GM08714 (cell line): ENCODE data around the gene IDUA.
"Not testable (repeated sequence)": the region's sequence is repeated elsewhere in the genome, so short reads cannot be mapped to it uniquely, and the experiment has no call there.

Source experiments
- H3K4me3 ChIP-seq: fragments of 200-500 bp; sonication (Bioruptor generic); 2 replicates; pipeline ENCODE4 v1.5.1; 2014; ENCODE audit warnings: mild to moderate bottlenecking, low read length, inconsistent platforms
- ZNF274 ChIP-seq: IDR thresholded peaks from 2 replicates; pipeline ENCODE4 v1.6.1; 2012; ENCODE audit warnings: mild to moderate bottlenecking, low read depth, low read length

Gene IDUA

DNA sequence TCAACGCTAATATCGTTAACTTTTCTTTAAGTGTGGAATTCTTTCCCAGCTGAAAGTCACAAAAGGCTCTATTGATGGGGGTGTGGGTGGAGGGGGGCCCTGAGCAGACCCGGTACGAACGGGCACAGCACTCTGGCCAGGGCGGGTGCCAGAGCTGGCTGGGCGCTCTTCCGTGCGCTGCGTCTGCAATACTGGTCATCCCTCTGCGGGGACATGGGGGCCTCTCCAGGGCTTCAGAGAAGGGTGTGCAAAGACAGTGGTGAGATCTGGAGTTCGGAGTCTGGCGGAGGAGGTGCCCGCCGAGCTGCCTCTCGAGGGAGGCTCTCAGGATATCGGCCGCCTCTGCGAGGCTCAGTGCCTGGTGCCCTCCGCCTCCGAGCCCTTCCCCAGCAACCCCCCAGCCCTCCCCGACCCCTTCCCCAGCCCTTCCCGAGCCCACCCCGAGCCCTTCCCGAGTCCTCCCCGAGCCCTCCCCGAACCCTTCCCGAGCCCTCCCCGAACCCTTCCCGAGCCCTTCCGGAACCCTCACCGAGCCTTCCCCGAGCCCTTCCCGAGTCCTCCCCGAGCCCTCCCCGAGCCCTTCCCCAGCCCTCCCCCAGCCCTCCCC, 58.9 kb downstream of the IDUA start:
- no peak for TF ChIP-seq ZNF274
- no peak overlapping the region for H3K4me3 ChIP-seq

DNA sequence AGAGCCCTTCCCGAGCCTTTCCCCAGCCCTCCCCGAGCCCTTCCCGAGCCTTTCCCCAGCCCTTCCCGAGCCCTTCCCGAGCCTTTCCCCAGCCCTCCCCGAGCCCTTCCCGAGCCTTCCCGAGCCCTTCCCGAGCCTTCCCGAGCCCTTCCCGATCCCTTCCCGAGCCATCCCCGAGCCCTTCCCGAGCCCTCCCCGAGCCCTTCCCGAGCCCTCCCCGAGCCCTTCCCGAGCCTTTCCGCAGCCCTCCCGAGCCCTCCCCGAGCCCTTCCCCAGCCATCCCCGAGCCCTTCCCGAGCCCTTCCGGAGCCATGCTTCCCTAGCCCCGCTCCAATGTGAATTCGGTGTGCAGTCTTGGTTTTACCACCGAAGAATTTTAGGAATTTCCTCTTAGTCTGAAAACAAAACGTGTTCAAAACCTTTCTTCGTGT, 59.8 kb downstream of the IDUA start:
- not testable (repeated sequence) for H3K4me3 ChIP-seq

DNA sequence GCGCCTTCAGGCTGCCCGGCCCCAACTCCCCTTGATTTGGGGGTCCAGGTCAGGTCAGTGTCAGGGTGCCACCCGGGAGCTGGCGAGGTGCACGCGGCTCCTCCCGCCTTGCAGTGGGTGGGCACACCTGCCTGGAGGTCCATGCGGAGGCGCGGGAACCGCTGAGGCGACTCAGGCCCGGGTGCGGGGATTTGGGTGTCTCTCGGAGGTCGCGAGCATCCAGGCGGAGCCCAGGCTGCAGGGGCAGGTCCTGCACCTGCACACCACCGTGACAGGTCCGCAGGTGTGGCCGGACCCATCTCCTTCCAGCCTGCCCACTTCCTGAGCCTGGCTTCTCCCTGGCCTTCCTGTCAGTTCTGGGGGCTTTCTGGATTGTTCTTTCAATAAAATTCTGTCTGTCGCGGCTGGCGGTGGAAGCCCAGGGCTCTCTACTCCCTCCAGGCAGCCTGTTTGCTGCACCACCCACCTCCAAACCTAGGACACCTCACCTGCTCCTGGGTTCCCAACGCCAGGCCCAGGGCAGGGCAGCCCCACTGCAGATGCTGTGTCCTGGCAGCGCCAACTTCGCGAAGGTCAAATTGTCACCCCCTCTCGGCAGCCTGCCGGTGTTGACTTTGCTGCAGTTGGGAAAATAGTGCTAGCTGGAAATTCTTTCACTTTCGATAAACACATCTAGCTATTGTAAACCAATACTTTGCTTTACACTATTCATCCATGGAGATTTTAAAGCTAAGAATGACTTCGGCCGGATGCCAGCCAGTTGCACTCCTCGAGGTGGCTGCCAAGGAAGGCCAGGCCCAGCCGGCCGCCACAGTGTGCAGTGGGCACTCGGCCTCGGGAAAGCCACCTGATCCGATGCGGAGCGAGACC, 60.5 kb downstream of the IDUA start:
- no peak overlapping the region for H3K4me3 ChIP-seq
- TF ChIP-seq ZNF274, result no peak

DNA sequence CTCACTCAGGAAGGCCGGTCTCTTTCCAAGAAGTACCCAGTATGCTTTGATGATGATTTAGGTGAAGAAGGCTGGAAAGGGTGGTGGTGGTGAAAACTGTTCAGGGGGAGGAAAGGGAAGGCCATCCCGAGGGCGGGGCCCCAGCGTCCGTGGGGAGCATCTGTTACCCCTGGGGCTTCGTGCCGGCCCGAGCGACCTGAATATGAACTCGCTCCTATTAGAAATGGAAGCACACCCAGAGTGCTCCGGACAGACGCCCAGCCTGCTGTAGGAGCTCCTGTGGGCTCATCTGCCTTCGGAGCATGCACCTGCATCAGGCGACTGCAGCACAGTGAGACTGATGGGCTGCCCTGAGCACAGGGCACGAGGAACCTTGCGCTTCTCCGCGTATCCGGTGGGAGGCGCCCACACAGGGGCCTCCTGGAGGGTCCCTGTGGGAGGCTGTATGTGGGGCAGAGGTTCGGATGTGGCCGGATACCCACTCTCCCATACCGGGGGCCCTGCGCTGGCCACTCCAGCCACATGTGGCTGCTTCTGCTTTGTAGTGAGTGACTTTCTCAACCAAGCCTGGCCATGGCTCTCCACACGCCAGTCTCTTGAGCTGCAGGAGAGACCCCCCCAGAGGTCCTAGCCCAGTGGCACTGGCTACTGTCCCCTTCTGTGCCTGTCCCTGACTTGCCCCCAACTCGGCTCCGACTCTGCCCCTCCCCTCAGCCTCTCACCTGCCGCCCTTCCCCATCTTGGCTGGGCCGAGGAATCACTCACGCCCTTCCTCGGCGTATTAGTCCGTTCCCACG, 61.3 kb downstream of the IDUA start:
- TF ChIP-seq ZNF274, result no peak
- H3K4me3 ChIP-seq, result no peak overlapping the region

DNA sequence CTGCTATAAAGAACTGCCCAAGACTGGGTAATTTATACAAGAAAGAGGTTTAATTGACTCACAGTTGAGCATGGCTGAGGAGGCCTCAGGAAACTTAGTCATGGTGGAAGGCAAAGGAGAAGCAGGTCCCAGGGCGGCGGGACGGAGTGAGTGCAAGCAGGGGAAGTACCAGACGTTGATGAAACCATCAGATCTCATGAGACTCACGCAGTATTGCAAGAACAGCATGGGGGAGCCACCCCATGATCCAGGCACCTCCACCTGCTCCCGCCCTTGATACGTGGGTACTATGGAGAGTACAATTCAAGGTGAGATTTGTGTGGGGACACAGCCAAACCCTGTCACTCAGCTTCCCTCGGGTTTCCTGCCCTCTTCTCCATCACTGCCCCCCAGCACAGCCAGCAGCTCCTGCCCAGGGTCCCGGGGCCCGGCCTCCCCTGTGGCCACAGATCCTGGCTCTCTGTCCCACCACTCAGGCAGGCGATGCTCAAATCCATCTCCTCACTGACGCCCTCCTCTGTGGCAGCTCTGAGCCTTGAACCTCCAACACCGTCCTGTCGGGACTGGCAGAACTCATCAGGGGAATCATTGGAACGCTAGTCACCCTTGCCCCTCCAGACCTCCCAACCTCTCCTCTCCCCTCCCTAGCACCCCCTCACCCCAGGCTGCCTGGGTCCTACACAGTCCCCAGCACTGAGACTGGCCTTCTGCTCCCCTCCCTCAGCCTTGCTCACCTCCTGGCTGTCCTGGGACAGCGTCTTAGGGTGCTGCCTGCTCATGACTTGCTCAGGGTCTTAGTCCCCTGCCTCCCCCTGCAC, 62.1 kb downstream of the IDUA start:
- TF ChIP-seq ZNF274, result no peak
- H3K4me3 ChIP-seq, result no peak overlapping the region

DNA sequence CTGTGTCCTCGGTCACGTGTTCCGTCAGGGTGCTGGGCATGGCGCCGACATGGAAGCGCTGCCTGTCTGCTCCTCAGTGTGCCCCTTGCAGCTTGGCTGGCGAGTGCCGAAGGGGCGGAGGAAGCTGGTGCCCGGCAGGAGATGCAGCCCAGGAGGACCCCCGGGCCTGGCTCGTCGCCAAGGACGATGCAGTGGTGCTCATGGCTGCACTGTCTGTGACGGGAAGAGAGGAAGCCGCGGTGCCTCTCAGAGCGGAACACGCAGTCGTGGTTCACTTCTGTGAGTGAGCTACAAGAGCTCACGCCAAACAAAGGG, 62.7 kb downstream of the IDUA start:
- TF ChIP-seq ZNF274, result no peak
- H3K4me3 ChIP-seq, result no peak overlapping the region

DNA sequence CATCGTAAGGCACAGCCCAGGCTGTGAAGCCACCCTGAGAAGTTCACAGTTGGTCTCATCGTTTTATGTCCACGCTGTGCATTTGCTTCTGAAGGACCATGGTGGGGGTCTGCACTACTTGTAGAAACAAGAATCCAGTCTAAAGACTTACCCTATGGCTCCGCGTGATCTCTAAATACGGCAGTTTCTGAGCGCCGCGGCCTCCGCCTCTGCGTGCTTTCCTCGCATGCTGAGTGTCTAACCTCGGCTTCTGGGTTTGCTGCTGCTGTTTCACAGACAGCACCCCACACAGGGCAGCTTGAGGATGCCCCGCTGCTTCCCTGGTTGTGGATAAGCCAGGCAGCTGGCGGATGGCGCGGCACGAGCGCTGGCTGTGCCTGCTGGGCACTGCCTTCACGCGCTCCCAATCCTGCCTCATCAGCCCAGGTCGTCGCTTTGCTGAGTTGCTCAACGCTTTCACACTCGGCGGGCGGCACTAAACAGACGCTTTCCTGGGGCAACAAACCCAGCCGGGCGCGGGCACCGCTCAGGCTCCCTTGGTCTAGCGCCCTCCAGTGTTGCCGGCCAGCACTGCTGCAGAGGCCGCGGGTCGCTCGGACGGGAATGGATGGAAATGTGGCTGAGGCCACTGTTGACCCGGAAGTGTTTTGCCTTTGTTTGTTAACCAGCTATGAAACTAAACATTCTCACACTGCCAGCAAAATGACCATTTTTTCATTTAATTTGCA, 63.8 kb downstream of the IDUA start:
- TF ChIP-seq ZNF274, result no peak
- H3K4me3 ChIP-seq, result no peak overlapping the region

DNA sequence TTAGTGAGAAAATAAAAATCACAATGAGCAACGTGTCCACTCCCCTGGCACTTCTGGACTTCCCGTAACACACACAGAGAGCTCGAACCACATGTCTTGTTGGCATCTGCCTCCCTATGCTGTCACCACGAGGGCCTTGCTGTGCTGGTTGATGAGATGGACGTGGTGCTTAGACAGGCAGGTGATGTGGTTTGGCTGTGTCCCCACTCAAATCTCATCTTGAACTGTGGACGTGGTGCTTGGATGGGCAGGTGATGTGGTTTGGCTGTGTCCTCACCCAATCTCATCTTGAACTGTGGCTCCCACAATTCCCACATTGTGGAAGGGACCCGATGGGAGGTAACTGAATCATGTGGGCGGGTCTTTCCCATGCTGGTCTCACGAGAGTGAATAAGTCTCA, 64.6 kb downstream of the IDUA start:
- TF ChIP-seq ZNF274, result no peak
- H3K4me3 ChIP-seq, result no peak overlapping the region

DNA sequence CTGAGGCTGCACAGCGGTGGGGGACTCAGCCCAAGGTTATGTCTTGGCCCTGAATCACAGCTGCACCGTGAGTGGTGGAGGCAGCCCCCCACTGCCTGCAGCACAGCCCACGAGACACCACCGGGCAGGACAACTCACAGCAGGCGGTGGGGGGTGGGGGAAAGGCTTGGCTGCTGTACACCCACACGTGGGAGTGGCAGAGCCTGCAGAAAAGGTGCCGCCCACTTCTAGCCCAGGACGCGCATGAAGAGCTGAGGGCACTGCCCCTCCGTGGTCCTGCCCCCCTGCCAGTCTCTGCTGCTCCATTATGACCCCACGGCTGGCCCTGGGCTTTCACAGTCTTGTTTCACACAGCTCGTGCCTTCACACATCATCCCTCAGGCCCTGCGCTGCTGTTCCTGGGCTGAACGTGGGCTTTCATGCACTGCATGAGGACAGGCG, 65.4 kb downstream of the IDUA start:
- H3K4me3 ChIP-seq, result no peak overlapping the region
- no peak for TF ChIP-seq ZNF274

DNA sequence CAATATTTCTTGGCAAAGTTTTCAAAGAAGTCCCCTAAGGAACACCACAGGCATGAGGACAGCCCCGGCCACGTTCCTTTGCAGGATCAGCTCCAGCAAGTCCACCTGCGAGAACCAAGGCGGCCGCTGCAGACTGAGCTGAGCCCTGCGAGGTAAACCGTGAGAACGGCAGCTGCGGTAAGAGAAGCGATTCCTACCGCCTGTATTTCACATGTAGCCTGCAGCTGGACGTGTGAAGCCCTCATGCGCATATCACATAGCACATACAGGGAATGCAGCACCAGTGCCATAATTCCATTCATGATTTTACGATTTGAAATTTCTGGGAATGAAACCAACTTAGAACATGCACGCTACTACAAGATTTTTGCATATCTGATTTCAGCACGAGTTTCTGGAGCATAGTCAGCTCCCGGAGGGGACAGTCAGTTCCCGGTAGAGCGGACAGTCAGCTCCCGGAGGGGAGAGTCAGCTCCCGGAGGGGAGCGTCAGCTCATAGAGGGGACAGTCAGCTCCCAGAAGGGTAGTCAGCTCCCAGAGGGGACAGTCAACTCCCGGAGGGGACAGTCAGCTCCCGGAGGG, 66.3 kb downstream of the IDUA start:
- H3K4me3 ChIP-seq, result no peak overlapping the region
- no peak for TF ChIP-seq ZNF274

DNA sequence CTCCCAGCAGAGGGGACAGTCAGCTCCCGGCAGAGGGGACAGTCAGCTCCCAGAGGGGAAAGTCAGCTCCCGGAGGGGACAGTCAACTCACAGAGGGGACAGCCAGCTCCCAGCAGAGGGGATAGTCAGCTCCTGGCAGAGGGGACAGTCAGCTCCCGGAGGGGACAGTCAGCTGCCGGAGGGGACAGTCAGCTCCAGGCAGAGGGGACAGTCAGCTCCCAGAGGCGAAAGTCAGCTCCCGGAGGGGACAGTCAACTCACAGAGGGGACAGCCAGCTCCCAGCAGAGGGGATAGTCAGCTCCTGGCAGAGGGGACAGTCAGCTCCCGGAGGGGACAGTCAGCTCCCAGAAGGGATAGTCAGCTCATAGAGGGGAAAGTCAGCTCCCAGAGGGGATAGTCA, 67.0 kb downstream of the IDUA start:
- not testable (repeated sequence) for H3K4me3 ChIP-seq
